HG03575 (cell line): ENCODE results near the gene E4F1.

Experiments
- ATAC-seq: cut with Tn5 transposase; IDR thresholded peaks from one replicate; pipeline ENCODE4 v1.9.1; 2021; ENCODE audit not compliant: unreplicated experiment, insufficient number of reproducible peaks, low FRiP score; ENCODE audit errors: extremely low read depth

The E4F1 gene

DNA sequence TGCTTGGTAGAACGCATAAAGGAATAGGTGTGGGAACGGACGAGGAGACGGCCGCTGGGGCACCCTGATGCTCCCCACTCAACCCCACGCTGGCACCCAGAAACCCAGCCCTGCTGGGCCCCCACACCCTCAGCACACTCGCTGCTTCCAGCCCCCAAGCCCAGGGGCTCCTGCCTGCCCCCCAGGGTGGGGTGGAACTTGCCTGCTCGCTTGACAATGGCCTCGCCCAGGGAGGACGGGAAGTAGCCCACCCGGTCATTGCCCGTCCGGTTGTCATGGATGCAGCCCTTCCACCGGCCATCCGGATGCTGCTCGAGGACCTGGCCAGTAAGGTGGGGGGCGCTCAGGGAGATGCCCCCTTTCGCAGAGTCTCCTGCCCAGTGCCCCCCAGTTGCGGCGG lies 36.9 kb upstream of the E4F1 start:
- ATAC-seq = no peak

- ATAC-seq = no peak
Measured at GRCh38 chr16:2187212-2187611, 36.2 kb upstream of the E4F1 start.

DNA sequence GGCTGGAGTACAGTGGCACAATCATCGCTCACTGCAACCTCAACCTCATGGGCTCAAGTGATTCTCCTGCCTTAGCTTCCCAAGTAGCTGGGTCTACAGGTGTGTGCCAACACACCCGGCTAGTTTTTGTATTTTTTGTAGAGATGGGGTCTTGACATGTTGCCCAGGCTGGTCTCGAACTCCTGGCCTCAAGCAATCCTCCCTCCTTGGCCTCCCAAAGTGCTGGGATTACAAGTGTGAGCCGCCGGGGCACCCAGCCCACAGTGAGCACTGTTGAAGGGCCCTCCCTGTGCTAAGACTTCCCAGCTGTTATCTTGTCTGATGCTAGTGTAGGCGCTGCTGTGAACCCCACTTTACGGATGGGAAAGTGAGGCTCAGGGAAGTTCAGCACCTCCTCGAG lies 35.0 kb upstream of the E4F1 start:
- no peak for ATAC-seq

- ATAC-seq = no peak
Measured at GRCh38 chr16:2189252-2189893, 34.0 kb upstream of the E4F1 start.

DNA sequence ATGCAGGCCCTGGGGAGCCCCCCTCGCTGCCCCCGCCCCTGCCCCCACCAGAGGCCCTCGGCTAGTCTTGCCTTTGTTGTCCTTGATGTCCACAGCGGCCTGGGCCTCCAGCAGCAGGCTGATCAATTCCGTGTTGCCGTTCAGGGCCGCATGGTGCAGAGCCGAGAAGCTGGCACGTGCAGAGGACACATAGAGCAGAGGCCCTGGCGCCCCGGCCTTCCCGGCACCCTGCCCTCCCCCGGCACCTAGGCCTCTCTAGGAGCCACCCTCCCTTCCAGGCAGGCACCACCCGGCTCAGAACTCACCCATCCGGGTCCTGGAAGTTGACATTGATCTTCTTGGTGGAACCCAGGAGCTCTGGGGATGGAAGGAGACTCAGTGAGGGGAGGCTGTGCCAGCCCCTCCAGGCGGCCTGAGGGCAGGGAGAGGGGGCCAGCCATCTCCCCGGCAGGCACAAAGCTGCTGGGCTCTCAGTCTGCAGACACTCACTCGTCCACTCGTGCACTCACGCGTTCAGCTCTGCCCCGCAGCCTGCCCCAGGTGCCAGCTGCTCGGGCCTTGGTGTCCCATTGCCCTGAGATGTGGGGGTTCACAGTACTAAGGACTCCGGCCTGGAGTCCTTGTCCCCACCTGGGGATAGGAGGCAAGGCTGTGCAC lies 33.3 kb upstream of the E4F1 start:
- ATAC-seq = no peak

GRCh38 chr16:2190659-2191445 lies 32.5 kb upstream of the E4F1 start:
- ATAC-seq = no peak

DNA sequence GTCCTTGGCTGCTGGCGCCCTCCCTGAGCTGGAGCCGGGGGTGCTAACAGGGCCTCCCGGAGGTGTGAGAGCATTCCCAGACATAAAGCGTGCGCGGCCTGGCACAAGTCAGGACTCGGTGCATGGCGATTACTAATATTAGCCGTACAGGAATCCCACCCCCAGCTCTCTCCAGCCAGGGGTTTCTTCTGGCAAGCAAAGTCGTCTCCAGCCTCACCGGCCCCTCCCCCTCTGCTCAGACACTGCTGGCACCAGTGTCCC lies 32.0 kb upstream of the E4F1 start:
- no peak for ATAC-seq

DNA sequence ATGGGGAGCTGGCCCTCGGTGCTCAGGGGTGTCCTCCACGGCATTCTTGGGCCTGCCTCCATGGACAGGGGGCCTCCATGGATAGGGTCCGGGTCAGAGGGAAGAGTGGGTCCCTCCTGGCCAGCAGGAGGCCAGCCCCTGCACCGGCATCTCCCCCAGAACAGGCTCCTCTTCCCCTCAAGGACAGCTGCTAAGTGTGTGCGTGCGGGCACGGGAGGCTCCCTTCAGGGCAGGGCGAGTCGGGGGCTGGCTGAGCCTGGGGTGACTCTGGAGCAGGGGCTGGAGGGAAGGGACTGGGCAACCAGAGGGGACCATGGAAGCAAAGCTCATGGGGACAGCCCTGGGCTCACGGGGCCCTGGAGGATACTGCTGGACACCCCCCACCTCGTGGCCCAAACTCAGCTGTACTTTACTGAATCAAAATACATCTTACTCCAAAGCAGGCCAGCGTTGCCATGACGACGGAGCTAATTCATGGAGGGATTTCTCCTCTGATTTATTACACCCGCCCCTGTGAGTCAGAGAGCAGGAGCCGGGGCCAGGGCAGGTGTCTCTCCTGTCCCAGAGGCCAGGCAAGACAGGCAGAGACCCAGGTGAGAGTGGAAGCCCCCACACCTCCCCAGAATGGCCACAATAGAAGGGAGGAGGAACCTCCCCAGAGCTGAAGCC lies 29.1 kb upstream of the E4F1 start:
- ATAC-seq = no peak

- no peak for ATAC-seq
Measured at GRCh38 chr16:2194852-2195321, 28.5 kb upstream of the E4F1 start.

DNA sequence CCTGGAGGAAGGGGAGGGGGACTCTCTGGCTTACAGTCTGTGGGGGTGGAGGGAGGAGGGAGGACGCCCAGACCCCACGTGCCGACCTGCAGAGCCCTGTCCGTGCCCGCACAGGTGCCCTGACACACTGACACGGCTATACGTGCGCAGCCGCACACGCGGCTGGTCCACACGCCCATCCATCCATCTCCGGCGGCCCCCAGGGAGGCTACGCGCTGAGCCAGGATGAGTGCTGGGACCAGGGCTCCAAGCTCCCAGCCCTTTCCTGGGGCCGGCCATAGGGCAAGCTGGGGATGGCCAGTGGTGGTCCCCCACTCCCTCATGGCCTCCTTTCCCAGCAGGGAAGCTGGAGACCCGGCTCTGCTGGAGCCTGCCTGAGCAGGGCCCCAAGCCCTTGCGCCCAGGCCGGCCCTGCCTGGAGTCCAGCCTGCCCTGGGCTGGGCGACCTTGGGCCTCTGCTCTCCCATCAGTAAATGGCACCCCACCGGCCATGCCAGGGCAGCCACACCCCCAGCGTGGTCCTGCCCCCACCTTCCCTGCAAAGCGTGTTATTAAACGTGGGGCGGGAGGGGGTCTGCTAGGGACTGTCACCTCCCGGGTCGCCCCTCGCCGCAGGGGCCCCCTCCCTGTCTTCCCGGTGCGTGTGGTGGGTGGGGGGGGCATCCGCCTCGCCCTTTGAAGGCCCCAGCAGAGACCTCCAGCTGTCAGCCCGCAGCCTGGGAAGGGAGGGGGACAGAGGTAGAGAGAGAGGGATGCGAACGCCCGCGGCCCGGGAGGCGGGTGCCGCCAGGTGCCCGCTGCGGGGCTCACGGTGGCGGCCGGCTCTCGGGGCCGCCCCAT lies 27.8 kb upstream of the E4F1 start:
- no peak for ATAC-seq

DNA sequence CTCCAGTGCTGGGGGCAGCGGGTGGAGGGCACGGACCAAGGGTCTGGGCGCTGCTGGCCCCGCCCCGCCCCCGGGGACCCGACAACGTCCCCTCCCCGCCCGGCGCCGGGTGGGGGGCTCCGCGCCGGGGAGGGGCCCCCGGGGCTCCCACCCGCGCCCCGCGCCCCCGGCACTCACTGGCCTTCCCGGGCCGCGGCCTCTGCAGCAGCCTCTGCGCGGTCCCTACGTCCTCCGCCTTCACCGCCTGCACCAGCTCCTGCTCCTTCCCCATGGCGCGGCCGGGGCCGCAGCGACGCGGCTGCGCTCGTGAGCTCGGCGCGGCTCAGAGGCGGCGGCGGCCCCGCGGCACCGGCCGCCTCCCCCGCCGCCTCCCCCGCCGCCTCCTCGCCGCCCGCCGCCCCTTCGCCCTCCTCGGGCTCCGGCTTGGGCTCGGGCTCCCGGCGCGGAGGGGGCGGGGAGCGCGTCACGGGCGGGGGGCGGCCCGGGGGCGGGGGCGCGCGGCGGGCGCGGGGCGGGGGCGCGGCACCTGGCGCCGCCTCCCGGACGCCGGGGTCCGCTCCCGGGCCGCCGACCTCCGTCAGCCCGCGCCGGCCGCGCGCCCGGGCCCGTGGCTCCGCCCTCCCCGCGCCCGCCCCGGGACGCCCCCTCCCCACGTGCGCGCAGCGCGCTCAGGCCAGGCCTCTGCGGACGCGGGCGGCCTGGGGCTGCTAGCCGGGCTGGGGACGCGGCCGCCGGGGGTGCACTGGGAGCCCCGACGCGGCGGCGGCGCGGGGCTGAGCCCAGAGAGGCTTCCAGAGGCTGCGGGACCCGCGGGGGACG lies 27.0 kb upstream of the E4F1 start, which contains the start of gene CASKIN1:
TSS of gene CASKIN1 (minus strand) at position 444 of the 819 bp plus-strand sequence. CDS start at position 271, 173 bp downstream.
- no peak for ATAC-seq

DNA sequence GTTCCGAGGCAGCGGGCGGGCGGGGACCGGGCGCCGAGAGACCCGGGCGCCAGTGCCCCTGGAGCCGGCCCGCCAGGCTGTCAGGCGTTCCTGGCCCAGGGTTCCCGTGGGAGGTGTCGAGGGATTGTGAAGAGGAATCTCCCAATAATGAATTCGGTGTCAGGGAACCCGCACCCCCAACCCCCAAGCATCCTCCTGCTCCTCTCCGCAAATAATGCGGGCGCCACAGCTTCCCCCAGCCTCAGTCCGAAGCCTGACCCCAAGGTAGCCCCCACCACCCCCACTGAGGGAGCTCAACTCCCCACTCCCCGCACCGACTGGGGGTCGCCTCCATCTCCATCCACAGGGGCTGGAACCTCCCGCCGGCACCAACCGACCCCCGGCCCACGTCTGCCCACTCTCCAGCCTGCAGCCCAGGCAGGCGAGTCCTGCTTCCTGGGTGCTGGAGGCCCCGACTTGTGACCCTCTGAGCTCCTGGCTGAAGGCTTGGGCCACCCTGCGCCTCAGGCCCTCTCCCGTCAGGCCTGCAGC lies 26.3 kb upstream of the E4F1 start:
- no peak for ATAC-seq

GRCh38 chr16:2197765-2198164 lies 25.6 kb upstream of the E4F1 start:
- ATAC-seq = no peak

- ATAC-seq = no peak
Measured at GRCh38 chr16:2198283-2198682, 25.1 kb upstream of the E4F1 start.

- ATAC-seq = no peak
Measured at GRCh38 chr16:2199095-2199494, 24.3 kb upstream of the E4F1 start.

DNA sequence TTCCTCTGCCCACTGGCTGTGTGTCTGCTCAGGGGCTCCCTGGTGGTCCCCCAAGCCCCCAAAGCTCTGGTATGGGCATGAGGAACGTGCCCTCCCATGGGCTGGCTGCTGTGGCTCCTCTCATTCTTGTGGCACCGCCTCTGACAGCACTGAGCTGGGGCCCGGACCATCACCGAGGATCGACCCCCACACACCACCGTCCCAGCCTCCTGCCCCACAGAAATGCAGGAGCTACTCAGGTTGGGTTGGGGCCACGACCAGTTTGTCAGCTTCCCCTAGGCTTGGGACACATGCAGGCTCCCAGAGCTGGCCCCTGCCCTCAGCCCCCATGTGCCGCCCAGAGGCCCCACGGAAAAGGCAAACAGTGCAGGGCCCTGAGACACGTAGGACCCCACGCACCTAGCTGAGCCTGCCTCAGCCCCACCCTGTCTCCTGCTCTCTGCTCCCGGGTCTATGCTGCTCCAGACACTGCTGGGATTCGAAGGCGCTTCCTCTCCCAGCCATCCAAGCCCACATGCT lies 23.7 kb upstream of the E4F1 start:
- no peak for ATAC-seq

GRCh38 chr16:2200313-2200712 lies 23.1 kb upstream of the E4F1 start:
- no peak for ATAC-seq
